ENCODE measurements around the gene TSHZ2.
"Not testable (repeated sequence)": the region's sequence is repeated elsewhere in the genome, so short reads cannot be mapped to it uniquely, and the experiment has no call there.

The TSHZ2 gene

GRCh38 chr20:53080969-53081871 lies 109.1 kb downstream of the TSHZ2 start:
- in situ Hi-C loops (cut with MboI; ENCODE audit: low sequenced_read_pairs): no loop called here

GRCh38 chr20:53081916-53082863 lies 110.0 kb downstream of the TSHZ2 start:
- in situ Hi-C loops (cut with MboI; ENCODE audit: low sequenced_read_pairs): no loop called here

DNA sequence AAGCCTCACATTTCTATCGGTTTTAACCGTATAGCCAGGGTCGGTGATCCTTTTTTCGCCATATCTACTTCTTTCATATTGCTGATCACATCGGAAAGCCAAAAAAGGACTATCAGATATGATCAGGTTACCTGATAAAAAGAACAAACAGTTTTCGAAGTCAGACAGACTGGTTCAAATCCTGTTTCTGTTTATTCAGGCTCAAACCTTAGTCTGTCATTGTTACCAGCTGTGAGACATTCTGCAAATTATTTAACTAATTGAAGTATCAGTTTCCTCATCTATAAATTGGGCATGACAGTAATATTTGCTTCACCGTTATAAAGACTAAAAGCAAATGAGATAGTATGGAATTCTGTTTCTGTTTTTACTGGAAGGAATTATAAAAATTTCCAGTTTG lies 111.3 kb downstream of the TSHZ2 start:
- in situ Hi-C loops (cut with MboI; ENCODE audit: low sequenced_read_pairs): no loop called here

DNA sequence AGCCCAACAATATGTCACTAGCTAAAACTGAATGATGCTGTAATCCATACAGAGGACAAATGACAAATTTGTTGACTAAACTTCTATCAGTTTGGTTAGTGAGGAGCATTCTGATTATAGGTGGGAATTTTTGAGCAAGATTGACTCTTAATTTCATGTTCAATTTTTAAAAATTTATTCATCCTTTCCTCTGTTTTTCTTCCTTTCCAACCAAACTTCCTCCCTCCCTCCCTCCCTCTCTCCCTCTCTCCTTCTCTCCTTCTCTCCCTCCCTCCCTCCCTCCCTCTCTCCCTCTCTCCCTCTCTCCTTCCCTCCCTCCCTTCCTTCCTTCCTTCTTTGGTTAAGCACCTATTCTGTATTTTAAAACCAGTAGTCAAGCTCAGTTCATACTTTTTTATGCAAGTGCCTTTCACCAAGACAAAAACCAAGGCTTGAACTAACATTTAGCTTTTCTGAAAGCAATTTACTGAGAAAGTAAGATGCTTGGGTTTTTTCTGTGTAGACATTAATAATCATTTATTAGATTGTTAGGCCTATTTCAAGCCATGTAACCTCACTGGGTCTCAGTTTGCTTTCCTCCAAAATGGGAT lies 112.3 kb downstream of the TSHZ2 start:
- in situ Hi-C loops (cut with MboI; ENCODE audit: low sequenced_read_pairs): no loop called here

- in situ Hi-C loops (cut with MboI; ENCODE audit: low sequenced_read_pairs): no loop called here
These were observed 113.6 kb downstream of the TSHZ2 start for GRCh38 chr20:53085720-53086119.

- in situ Hi-C loops (cut with MboI; ENCODE audit: low sequenced_read_pairs): no loop called here
These were observed 115.0 kb downstream of the TSHZ2 start for GRCh38 chr20:53087037-53087777.

DNA sequence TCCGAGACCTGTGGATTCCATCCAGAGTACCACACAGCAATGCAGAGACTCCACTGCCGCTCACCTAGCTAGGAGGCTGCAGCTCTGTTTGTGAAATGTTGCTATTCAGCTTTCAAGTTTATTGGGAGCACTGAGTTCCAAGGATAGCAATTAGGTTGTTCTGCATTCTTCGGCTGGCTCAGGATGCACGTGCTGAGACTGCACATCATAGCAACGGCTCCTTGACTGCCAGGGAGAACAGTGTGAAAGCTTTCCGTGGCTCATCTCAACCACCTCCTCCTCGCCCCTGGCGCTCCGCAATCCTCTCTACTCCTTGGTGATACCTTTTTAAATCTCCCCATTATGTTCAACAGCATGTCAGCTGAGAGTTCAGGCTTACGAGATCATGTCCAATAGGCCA lies 116.6 kb downstream of the TSHZ2 start:
- in situ Hi-C loops (cut with MboI; ENCODE audit: low sequenced_read_pairs): no loop called here

DNA sequence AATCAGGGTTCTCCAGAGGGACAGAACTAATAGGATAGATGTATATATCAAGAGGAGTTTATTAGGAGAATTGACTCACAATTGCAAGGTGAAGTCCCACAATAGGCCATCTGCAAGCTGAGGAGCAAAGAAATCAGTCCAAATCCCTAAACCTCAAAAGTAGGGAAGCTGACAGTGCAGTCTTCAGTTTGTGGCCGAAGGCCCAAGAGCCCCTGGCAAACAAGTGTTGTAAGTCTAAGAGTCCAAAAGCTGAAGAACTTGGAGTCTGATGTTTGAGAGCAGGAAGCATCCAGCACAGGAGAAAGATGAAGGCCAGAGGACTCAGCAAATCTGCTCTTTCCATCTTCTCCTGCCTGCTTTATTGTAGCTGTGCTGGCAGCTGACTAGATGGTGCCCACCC lies 117.7 kb downstream of the TSHZ2 start:
- in situ Hi-C loops (cut with MboI; ENCODE audit: low sequenced_read_pairs): not testable (repeated sequence)

GRCh38 chr20:53091789-53092188 lies 119.6 kb downstream of the TSHZ2 start:
- in situ Hi-C loops (cut with MboI; ENCODE audit: low sequenced_read_pairs): no loop called here

DNA sequence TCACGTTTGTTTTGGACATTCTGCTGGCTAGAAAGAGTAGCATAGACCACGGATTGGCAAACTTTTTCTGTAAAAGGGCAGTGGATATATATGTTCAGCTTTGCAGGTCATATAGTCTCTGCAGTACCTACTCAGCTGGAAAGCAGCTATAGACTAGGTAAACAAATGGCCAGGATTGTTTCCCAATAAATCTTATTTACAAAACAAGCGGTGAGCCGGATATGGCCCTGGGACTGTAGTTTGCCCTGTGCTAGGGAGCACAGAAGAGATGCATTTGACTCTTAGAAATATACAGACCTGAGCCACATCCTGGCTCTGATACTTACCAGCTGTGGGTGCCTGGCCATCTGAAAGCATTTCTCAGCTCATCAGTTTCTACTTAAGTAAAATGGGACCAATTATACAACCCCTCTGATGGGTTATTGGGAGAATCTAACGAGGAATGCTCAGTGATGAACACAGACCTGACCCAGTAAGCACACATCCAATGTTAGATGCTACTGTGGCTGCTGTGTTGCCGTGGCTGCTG lies 120.7 kb downstream of the TSHZ2 start:
- in situ Hi-C loops (cut with MboI; ENCODE audit: low sequenced_read_pairs): no loop called here

- in situ Hi-C loops (cut with MboI; ENCODE audit: low sequenced_read_pairs): no loop called here
These were observed 125.2 kb downstream of the TSHZ2 start for GRCh38 chr20:53097371-53097770.

DNA sequence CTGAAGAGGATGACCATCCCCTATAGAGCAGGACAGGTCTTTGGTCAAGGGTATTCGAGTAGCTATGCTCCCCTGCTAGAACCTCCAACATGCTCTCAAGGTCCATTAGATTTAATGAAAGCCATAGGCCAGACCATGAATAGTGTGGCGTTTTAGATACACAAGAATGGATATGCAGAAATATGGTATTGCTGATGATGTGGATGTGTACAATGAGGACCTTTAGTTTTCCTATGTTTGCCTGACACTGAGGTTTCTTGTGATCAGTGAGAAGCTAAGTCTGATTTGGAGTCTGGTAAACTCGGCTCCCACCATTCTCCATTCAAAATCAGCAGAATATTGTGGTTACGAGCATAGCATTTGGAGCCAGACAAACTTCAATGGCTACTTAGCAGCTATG lies 125.6 kb downstream of the TSHZ2 start:
- in situ Hi-C loops (cut with MboI; ENCODE audit: low sequenced_read_pairs): no loop called here

DNA sequence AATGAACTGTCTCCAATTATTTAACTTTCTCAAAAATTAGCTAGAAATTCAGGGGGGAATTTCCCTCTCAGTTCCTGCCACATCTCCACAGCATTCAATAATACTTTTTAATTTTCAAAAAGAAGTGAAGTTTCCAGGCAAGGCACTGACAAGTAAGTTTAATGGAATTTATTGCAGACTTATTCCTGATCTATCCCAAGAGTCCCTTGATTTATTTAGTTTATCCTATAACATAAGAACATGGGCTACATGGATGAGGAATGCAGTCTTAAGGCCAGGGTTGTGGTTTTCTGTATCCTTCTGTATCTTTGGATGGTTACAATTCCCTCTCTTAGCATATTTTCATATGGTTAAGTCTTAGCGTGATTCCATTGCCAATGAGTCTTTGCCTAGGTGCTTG lies 126.5 kb downstream of the TSHZ2 start:
- in situ Hi-C loops (cut with MboI; ENCODE audit: low sequenced_read_pairs): no loop called here

- in situ Hi-C loops (cut with MboI; ENCODE audit: low sequenced_read_pairs): no loop called here
These were observed 127.7 kb downstream of the TSHZ2 start for GRCh38 chr20:53099856-53100255.

DNA sequence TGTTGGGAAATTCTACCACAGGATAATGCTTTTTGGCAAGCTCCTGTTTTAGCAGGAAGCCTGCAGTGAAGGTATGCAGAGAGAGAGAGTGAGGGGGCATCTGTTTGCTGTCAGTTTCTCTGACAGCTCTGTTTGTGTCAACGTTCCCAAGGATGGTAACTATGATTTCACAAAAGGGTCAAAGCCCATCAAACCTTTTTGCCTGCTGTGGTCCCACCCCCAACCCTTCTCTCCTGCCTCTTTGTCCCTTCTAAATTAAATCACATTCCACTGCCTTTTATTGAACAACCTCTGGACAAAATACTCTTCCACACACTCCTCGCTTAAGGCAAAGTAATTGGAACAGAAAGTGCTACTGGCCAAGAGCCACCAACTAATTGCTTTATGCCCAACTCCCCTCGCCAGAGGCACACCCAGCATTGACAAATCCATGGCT lies 128.3 kb downstream of the TSHZ2 start:
- in situ Hi-C loops (cut with MboI; ENCODE audit: low sequenced_read_pairs): no loop called here

- in situ Hi-C loops (cut with MboI; ENCODE audit: low sequenced_read_pairs): no loop called here
These were observed 130.0 kb downstream of the TSHZ2 start for GRCh38 chr20:53101992-53102760.

- in situ Hi-C loops (cut with MboI; ENCODE audit: low sequenced_read_pairs): no loop called here
These were observed 131.0 kb downstream of the TSHZ2 start for GRCh38 chr20:53103124-53103523.

GRCh38 chr20:53104884-53105283 lies 132.7 kb downstream of the TSHZ2 start:
- in situ Hi-C loops (cut with MboI; ENCODE audit: low sequenced_read_pairs): no loop called here

DNA sequence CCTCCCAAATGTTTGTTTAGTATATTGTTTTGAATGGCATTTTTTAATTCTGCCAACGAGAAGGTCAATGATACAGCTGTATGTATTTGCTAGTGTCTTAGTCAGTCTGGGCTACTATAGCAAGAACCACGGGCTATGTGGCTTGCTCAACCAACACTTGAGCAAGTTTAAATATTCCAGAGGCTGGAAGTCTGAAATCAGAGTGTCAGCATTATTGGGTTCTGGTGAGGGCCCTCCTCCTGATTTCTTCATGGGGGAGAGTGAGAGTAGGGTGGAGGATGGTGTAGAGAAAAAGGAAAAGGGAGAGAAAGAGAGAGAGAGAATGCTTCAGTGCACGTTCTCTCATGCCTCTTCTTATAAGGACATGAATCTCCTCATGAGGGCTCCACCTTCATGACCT lies 144.6 kb downstream of the TSHZ2 start:
- in situ Hi-C loops (cut with MboI; ENCODE audit: low sequenced_read_pairs): no loop called here

DNA sequence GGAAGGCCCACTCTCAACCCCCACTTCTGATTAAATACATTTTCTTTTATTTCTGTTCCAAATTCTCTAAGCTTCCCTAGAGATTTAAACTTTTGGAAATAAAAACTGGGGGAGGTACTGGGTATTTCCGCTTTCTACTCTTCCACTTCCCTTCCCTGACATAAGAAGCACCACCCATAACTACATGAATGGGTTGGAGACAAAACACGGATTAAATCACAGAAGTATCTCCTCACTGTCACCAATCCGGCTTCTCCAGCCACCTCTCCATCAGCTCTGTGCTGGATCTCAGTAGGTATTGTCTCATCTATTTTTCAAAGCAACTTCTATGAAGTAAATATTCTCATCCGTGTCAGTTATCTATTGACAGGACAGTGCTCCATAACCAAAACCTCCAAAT lies 150.7 kb downstream of the TSHZ2 start:
- in situ Hi-C loops (cut with MboI; ENCODE audit: low sequenced_read_pairs): no loop called here

All from hTERT RPE-1 (cell line).